Endothelial cell (in vitro differentiated cells): Measurements from ENCODE around the gene RBMS2. TPM values are rescaled to one million over a fixed set of nuclear protein-coding genes. Genes with fewer than 3 reads are reported as not detected.

ENCODE experiments used
- DNase-seq: peaks from one replicate; pipeline ENCODE4 v3.0.0; 2021; ENCODE audit warnings: low spot score
- H3K27ac Mint-ChIP-seq: one replicate; pipeline ENCODE4 v1.8.0; 2021; ENCODE audit warnings: mixed read lengths, inconsistent platforms; ENCODE audit not compliant: unreplicated experiment
- H3K27me3 Mint-ChIP-seq: one replicate; pipeline ENCODE4 v1.8.0; 2021; ENCODE audit warnings: mild to moderate bottlenecking, moderate library complexity, mixed read lengths, inconsistent platforms; ENCODE audit not compliant: unreplicated experiment
- H3K36me3 Mint-ChIP-seq: one replicate; pipeline ENCODE4 v1.8.0; 2021; ENCODE audit warnings: mild to moderate bottlenecking, low read depth, mixed read lengths, inconsistent platforms; ENCODE audit not compliant: unreplicated experiment
- H3K4me1 Mint-ChIP-seq: one replicate; pipeline ENCODE4 v1.8.0; 2021; ENCODE audit warnings: mild to moderate bottlenecking, mixed read lengths, inconsistent platforms; ENCODE audit not compliant: unreplicated experiment
- H3K4me3 Mint-ChIP-seq: one replicate; pipeline ENCODE4 v1.8.0; 2021; ENCODE audit warnings: mild to moderate bottlenecking, mixed read lengths, inconsistent platforms; ENCODE audit not compliant: unreplicated experiment
- H3K9me3 Mint-ChIP-seq: one replicate; pipeline ENCODE4 v1.8.0; 2021; ENCODE audit warnings: mixed read lengths, inconsistent platforms; ENCODE audit not compliant: unreplicated experiment
- total RNA-seq: library from RNA; stranded (reverse); fragmentation: NEBNext Ultra II Directional; extraction: Animal tissue kit (Norgen Biotek cat#: 25700); gene quantifications from one replicate; pipeline ENCODE4 v1.2.1, GENCODE V29; 2021; ENCODE audit not compliant: unreplicated experiment
- TF ChIP-seq, protein P1 (sequence below): fragments of 200-600 bp; sonication (generic); IDR thresholded peaks from one replicate; pipeline ENCODE4 v1.5.0; 2021; ENCODE audit warnings: antibody characterized with exemption; ENCODE audit not compliant: unreplicated experiment

The RBMS2 gene
- total RNA-seq, 1 donor from 2014 or later, result 122 TPM

DNA sequence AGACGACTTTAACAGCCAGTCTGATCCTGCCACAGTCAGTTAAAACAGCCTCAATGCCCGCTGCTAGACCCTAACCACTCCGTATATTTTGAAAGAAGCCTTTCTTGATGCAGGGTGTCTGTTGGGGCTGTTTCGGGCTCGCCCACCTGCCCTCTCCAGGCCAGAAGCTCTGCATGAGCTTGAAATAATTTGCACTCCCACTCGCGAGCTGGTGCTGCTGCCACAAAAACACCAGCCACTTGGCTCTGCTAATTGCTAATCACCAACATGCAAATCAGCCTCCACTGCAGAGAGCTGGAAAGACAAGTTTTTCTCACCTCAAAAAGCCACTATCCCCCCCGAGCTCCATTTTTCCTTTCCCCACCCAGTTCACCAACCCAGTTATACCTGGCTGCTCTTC is 93.0 kb downstream of the RBMS2 start:
- Mint-ChIP-seq H3K9me3 (no peaks in the 10 kb centered on the region), H3K4me3 (peak overlapping the region; percentile 50), H3K27me3 (peaks cover 2% of the 10 kb centered on the region), H3K4me1 (no peaks in the 10 kb centered on the region), H3K36me3 (peaks cover 71% of the 10 kb centered on the region), H3K27ac (no peak overlapping the region)
- TF ChIP-seq, protein P1, sequence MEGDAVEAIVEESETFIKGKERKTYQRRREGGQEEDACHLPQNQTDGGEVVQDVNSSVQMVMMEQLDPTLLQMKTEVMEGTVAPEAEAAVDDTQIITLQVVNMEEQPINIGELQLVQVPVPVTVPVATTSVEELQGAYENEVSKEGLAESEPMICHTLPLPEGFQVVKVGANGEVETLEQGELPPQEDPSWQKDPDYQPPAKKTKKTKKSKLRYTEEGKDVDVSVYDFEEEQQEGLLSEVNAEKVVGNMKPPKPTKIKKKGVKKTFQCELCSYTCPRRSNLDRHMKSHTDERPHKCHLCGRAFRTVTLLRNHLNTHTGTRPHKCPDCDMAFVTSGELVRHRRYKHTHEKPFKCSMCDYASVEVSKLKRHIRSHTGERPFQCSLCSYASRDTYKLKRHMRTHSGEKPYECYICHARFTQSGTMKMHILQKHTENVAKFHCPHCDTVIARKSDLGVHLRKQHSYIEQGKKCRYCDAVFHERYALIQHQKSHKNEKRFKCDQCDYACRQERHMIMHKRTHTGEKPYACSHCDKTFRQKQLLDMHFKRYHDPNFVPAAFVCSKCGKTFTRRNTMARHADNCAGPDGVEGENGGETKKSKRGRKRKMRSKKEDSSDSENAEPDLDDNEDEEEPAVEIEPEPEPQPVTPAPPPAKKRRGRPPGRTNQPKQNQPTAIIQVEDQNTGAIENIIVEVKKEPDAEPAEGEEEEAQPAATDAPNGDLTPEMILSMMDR, result no peak
- no peak for DNase-seq

DNA sequence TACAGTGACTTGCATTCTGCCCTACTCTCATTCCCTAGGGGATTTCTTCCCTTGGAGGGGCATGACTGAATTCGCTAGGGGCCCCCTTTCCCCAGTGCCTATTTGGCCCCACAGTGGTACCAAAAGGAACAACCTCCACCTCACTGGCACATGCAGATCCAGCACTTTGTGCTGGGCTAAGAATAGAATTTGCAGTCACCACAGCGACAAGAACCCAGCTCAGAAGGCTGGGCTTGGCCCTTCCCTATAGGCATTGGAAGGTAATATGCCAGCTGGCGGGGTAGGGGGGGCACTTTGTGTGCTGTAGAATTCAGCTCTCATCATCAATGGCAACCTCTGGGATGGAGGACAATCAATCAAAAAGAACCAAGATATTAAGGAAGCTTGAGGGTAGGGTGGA is 94.6 kb downstream of the RBMS2 start:
- DNase-seq, result no peak
- no peaks in the 10 kb centered on the region for H3K9me3 Mint-ChIP-seq
- peaks cover 2% of the 10 kb centered on the region for H3K27me3 Mint-ChIP-seq
- TF ChIP-seq, protein P1, result no peak
- no peak overlapping the region for H3K27ac Mint-ChIP-seq
- peaks cover 65% of the 10 kb centered on the region for H3K36me3 Mint-ChIP-seq
- no peak overlapping the region for H3K4me3 Mint-ChIP-seq
- H3K4me1 Mint-ChIP-seq, result peaks cover 12% of the 10 kb centered on the region

DNA sequence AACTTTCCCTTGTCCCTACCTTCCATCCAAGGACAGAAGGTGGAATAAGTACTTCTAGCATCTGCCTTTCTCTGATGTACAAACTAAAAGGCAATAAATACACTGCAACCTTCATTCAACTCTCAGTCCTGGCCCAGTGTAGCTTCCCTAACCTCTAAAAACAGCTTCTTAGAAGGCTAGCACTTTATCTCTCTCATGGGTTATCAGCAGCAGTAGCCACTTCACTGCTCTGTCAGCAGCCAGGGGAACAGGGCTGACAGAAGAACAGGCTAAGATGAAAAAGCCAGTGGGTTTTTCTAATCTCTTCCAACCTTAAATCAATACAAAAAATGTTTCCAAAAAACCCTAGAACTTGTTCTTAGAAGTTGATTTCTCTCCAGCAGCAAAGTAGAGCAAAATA is 95.3 kb downstream of the RBMS2 start:
- Mint-ChIP-seq H3K36me3 (peaks cover 59% of the 10 kb centered on the region), H3K4me3 (no peak overlapping the region), H3K27ac (no peak overlapping the region)

DNA sequence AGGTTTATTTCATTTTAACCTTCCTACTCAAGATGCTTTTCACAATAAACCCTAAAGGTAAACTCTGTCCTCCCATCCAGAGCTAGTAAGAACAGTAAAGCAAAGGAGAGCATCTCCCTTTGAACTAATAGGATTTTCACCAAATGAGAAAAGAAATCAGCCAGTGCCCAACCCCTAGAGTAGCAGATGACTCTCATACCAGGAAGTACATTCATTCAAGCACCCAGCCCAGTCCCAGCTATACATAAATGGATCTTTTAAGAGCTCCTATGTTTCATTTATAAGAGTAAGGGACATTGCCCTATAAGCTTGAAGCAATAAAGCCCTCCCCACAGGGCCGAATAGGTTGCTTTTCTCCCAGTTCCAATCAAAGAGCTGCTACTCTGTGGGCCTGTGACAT is 100.9 kb downstream of the RBMS2 start:
- Mint-ChIP-seq H3K9me3 (no peaks in the 10 kb centered on the region), H3K27ac (no peak overlapping the region), H3K36me3 (peaks cover 27% of the 10 kb centered on the region), H3K4me3 (peak overlapping the region; percentile 38), H3K27me3 (peaks cover 2% of the 10 kb centered on the region), H3K4me1 (peaks cover 17% of the 10 kb centered on the region)
- TF ChIP-seq, protein P1, result no peak
- no peak for DNase-seq

More for the DNA sequence above, 95.3 kb downstream of the RBMS2 start:
- TF ChIP-seq, protein P1, result no peak
- peaks cover 13% of the 10 kb centered on the region for H3K4me1 Mint-ChIP-seq
- H3K27me3 Mint-ChIP-seq, result peaks cover 2% of the 10 kb centered on the region
- no peak for DNase-seq
- no peaks in the 10 kb centered on the region for H3K9me3 Mint-ChIP-seq

DNA sequence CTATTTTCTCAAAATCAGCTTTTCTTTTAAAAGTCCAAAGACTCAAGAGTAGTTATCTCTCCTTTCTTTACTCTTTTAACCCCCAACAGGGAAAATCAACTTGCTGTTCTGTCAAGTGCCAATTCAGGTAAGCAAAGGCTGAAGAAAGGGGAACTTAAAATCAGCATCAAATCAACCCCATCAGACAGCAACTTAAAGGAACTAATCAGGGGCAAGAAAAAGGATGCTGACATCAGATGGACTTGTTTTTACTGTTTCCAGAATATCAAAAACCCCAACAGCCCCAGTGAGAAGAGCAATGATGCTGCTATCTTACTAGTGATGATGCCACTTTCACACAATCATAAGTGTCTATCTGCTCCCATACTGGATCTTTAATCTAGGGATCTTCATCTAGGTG is 105.1 kb downstream of the RBMS2 start:
- peaks cover 6% of the 10 kb centered on the region for H3K27me3 Mint-ChIP-seq
- peaks cover 29% of the 10 kb centered on the region for H3K4me1 Mint-ChIP-seq
- no peak for DNase-seq
- H3K4me3 Mint-ChIP-seq, result no peak overlapping the region
- peaks cover 19% of the 10 kb centered on the region for H3K36me3 Mint-ChIP-seq
- H3K27ac Mint-ChIP-seq, result no peak overlapping the region
- H3K9me3 Mint-ChIP-seq, result no peaks in the 10 kb centered on the region
- TF ChIP-seq, protein P1, result no peak
